K562 (cell line): ENCODE data around the gene HBB. TPM values are rescaled to one million over a fixed set of nuclear protein-coding genes. Genes with fewer than 3 reads are reported as not detected.

Experiments used
- ATF7 ChIP-seq: fragments of 450-650 bp; IDR thresholded peaks from 2 replicates; pipeline ENCODE4 v1.7.1; 2014; ENCODE audit warnings: mild to moderate bottlenecking, moderate library complexity
- CEBPG ChIP-seq, 3 experiments: fragments of 200-800 bp in 1 of 3; sonication (Bioruptor generic) in 1 of 3; sonication (generic) in 1 of 3; formaldehyde crosslinking in 1 of 3; IDR thresholded peaks in 2 of 3; conservative IDR thresholded peaks in 1 of 3; 2 replicates each; pipeline versions ENCODE4 v1.6.1 to v1.8.0; 2016 to 2022; ENCODE audit warnings: missing compliant biosample characterization in 2 of 3, missing genetic modification characterization in 2 of 3, mild to moderate bottlenecking in 1 of 3, missing genetic modification reagents in 1 of 3
- COPS2 ChIP-seq: fragments of 450-650 bp; conservative IDR thresholded peaks from 2 replicates; pipeline ENCODE4 v1.6.1; 2016; ENCODE audit warnings: mild to moderate bottlenecking, moderate library complexity
- FOXO4 ChIP-seq: fragments of 450-650 bp; formaldehyde crosslinking; IDR thresholded peaks from 2 replicates; pipeline ENCODE4 v1.4.0; 2020; ENCODE audit warnings: mild to moderate bottlenecking, moderate library complexity
- HES1 ChIP-seq: fragments of 450-650 bp; IDR thresholded peaks from 2 replicates; pipeline ENCODE4 v1.6.1; 2016; ENCODE audit warnings: low read depth, mild to moderate bottlenecking, moderate library complexity
- JUND ChIP-seq, 2 experiments: IDR thresholded peaks; 2 replicates in 1 of 2; 3 replicates in 1 of 2; pipeline ENCODE4 v1.6.1; 2011; ENCODE audit warnings: borderline replicate concordance in 2 of 2, low read depth in 2 of 2, low read length in 2 of 2, improper control_type of control experiment in 1 of 2, missing biosample characterization in 1 of 2, missing genetic modification characterization in 1 of 2, missing genetic modification reagents in 1 of 2
- MAFG ChIP-seq: fragments of 450-650 bp; conservative IDR thresholded peaks from 2 replicates; pipeline ENCODE4 v1.6.1; 2016; ENCODE audit warnings: missing genetic modification characterization, missing compliant biosample characterization
- MECOM ChIP-seq: fragments of 250-450 bp; sonication (Bioruptor Pico); IDR thresholded peaks from 2 replicates; pipeline ENCODE4 v1.8.0; 2022; ENCODE audit warnings: inconsistent platforms
- MTA3 ChIP-seq: fragments of 450-650 bp; formaldehyde crosslinking; IDR thresholded peaks from 2 replicates; pipeline ENCODE4 v1.6.1; 2017; ENCODE audit warnings: mild to moderate bottlenecking, borderline replicate concordance
- NFE2 ChIP-seq: IDR thresholded peaks from 2 replicates; pipeline ENCODE4 v1.6.1; 2014; ENCODE audit warnings: antibody characterized with exemption, low read depth
- NR2C1 ChIP-seq, 2 experiments: fragments of 450-650 bp; IDR thresholded peaks; 2 replicates each; pipeline ENCODE4 v1.6.1; 2017; ENCODE audit warnings: mild to moderate bottlenecking in 2 of 2, antibody characterized with exemption in 1 of 2, inconsistent platforms in 1 of 2, missing compliant biosample characterization in 1 of 2, missing genetic modification characterization in 1 of 2
- RERE ChIP-seq: sonication (generic); formaldehyde crosslinking; IDR thresholded peaks from 2 replicates; pipeline ENCODE4 v1.8.0; 2023; ENCODE audit warnings: missing genetic modification reagents, mild to moderate bottlenecking, borderline replicate concordance
- polyA plus RNA-seq, 8 experiments: library from polyadenylated mRNA; depleted of rRNA in 4 of 8; stranded (reverse) in 5 of 8; unstranded in 3 of 8; fragments of >200 nt; fragmentation: Nextera tagmentation in 2 of 8; fragmentation: Illumina TruSeq in 1 of 8; extraction: Ambion mirVana in 2 of 8; extraction: Trizol in 1 of 8; gene quantifications; 2 replicates each; pipeline versions ENCODE4 v1.2.1 to v1.2.3, GENCODE V29; 2011 to 2014; ENCODE audit warnings: inconsistent platforms in 1 of 8, missing spikeins in 1 of 8
- total RNA-seq, 7 experiments: library from RNA; depleted of rRNA in 6 of 7; stranded (reverse); fragments of >200 nt in 6 of 7; fragmentation: Illumina TruSeq in 2 of 7; extraction: Trizol in 2 of 7; gene quantifications; 2 replicates each; pipeline versions ENCODE4 v1.2.1 to v1.2.3, GENCODE V29; 2011 to 2021; ENCODE audit warnings: low replicate concordance in 1 of 7
- TF ChIP-seq, protein P1 (sequence below): fragments of 450-650 bp; IDR thresholded peaks from 2 replicates; pipeline ENCODE4 v1.6.1; 2017; ENCODE audit warnings: antibody characterized with exemption, mild to moderate bottlenecking

HBB gene
- total and polyA plus RNA-seq, 9 of the 15 experiments (the other 6 are each of a cell fraction or from before 2014, with no cell fraction given), result 0.33 to 3.4 (median 1.2) TPM; not detected in 2

- TF ChIP-seq HES1 (no peak), NFE2 (peak; percentile 92), RERE (CRISPR knock-in tag) (no peak), JUND (IDR thresholded peaks at IDR 0.05; ENCODE audit: borderline replicate concordance, low read depth, low read length) (peak; percentile 31; the same call in 1 of the 2 replicates), JUND (tag; IDR thresholded peaks at IDR 0.05; ENCODE audit: borderline replicate concordance, low read depth, low read length) (peak; percentile 52; the same call in 2 of the 3 replicates), NR2C1 (IDR thresholded peaks at IDR 0.05) (no peak), NR2C1 (tag; IDR thresholded peaks at IDR 0.05) (no peak), FOXO4 (CRISPR knock-in tag) (no peak), MECOM (no peak), CEBPG (CRISPR knock-in tag; IDR thresholded peaks at IDR 0.05) (no peak), CEBPG (tag; conservative IDR thresholded peaks at IDR 0.05 in 1 of 2, IDR thresholded peaks at IDR 0.05 in 1 of 2) (0 out of 4 replicates have a peak, but pooled peaks of 1 of the 2 experiments have one; percentile 18), MTA3 (0 out of 2 replicates have a peak, but pooled peaks have one; percentile 5), MAFG (tag) (peak; percentile 94), COPS2 (no peak), ATF7 (peak; percentile 87)
- TF ChIP-seq, protein P1, sequence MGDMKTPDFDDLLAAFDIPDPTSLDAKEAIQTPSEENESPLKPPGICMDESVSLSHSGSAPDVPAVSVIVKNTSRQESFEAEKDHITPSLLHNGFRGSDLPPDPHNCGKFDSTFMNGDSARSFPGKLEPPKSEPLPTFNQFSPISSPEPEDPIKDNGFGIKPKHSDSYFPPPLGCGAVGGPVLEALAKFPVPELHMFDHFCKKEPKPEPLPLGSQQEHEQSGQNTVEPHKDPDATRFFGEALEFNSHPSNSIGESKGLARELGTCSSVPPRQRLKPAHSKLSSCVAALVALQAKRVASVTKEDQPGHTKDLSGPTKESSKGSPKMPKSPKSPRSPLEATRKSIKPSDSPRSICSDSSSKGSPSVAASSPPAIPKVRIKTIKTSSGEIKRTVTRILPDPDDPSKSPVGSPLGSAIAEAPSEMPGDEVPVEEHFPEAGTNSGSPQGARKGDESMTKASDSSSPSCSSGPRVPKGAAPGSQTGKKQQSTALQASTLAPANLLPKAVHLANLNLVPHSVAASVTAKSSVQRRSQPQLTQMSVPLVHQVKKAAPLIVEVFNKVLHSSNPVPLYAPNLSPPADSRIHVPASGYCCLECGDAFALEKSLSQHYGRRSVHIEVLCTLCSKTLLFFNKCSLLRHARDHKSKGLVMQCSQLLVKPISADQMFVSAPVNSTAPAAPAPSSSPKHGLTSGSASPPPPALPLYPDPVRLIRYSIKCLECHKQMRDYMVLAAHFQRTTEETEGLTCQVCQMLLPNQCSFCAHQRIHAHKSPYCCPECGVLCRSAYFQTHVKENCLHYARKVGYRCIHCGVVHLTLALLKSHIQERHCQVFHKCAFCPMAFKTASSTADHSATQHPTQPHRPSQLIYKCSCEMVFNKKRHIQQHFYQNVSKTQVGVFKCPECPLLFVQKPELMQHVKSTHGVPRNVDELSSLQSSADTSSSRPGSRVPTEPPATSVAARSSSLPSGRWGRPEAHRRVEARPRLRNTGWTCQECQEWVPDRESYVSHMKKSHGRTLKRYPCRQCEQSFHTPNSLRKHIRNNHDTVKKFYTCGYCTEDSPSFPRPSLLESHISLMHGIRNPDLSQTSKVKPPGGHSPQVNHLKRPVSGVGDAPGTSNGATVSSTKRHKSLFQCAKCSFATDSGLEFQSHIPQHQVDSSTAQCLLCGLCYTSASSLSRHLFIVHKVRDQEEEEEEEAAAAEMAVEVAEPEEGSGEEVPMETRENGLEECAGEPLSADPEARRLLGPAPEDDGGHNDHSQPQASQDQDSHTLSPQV, result peak; percentile 77; the same call in 1 of the 2 replicates
These were observed 45.6 kb upstream of the HBB start (continued) for GRCh38 chr11:5272395-5273017.
